Measurements from ENCODE around the gene OSM.

The OSM gene

GRCh38 chr22:30309951-30310741, 43.5 kb upstream of the OSM start:
- no peak overlapping the region for H3K4me3 ChIP-seq (replicated peaks; ENCODE audit: low read depth, low read length)
- TF ChIP-seq, protein P1, sequence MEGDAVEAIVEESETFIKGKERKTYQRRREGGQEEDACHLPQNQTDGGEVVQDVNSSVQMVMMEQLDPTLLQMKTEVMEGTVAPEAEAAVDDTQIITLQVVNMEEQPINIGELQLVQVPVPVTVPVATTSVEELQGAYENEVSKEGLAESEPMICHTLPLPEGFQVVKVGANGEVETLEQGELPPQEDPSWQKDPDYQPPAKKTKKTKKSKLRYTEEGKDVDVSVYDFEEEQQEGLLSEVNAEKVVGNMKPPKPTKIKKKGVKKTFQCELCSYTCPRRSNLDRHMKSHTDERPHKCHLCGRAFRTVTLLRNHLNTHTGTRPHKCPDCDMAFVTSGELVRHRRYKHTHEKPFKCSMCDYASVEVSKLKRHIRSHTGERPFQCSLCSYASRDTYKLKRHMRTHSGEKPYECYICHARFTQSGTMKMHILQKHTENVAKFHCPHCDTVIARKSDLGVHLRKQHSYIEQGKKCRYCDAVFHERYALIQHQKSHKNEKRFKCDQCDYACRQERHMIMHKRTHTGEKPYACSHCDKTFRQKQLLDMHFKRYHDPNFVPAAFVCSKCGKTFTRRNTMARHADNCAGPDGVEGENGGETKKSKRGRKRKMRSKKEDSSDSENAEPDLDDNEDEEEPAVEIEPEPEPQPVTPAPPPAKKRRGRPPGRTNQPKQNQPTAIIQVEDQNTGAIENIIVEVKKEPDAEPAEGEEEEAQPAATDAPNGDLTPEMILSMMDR (IDR thresholded peaks at IDR 0.05; ENCODE audit: low read depth, low read length, missing control alignments), result no peak
- no peak for DNase-seq (ENCODE audit: extremely low read depth, low read depth)

DNA sequence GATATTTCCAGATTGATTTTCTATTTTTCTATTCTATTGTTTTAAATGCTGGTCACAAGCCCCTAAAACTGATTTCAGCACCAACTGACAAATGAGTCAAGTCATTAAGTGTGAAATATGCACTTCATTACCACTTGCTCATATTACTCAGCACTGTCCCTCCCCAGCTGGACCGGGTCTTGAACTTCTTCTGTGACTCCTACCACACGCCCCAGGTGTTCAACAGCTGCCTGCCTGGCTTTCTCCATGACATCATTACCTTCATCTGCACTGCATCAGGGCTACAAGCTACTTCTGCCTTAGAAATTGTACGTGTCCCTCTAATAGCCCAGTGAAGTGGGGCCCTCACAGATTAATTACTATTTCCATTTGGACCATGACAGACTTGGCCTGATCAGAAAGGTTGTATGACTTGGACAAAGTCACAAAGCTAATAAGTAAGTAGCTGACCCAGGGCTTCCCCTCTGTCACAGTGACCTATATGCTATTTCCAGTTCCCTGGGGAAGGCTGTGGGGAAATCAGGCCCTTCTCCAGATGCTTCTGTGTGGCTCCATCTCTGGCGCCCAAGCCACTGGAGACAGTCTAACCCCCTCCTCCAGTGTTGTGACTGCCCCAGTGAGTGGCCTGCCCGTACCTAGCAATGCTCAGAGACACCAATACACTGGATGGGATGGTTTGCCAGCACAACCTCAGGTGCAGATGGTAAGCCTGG, 42.0 kb upstream of the OSM start:
- TF ChIP-seq, protein P1 (IDR thresholded peaks at IDR 0.05; ENCODE audit: low read depth, low read length, missing control alignments), result no peak
- H3K4me3 ChIP-seq (replicated peaks; ENCODE audit: low read depth, low read length), result no peak overlapping the region
- no peak for DNase-seq (ENCODE audit: extremely low read depth, low read depth)

DNA sequence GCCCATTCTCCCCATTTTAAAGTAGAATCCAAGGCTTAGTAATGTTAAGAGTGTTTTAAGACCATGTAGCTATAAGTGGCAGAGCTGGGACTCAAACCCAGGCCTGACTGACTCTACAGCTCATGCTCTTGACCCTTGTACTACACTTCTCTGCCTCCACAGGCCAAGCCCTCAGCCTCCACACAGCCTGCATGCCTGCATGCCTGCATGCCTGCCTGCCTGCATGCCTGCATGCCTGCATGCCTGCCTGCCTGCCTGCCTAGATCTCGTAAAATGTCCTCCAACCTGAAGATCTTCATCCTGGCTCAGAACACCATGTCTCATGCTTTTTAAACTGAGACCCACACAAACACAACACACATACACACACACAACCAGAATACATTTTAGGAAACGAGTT, 41.4 kb upstream of the OSM start:
- H3K4me3 ChIP-seq (replicated peaks; ENCODE audit: low read depth, low read length), result no peak overlapping the region
- TF ChIP-seq, protein P1 (IDR thresholded peaks at IDR 0.05; ENCODE audit: low read depth, low read length, missing control alignments), result no peak
- no peak for DNase-seq (ENCODE audit: extremely low read depth, low read depth)

GRCh38 chr22:30307041-30307574, 40.5 kb upstream of the OSM start:
- no peak for DNase-seq (ENCODE audit: extremely low read depth, low read depth)
- TF ChIP-seq, protein P1 (IDR thresholded peaks at IDR 0.05; ENCODE audit: low read depth, low read length, missing control alignments), result no peak
- H3K4me3 ChIP-seq (replicated peaks; ENCODE audit: low read depth, low read length), result no peak overlapping the region

DNA sequence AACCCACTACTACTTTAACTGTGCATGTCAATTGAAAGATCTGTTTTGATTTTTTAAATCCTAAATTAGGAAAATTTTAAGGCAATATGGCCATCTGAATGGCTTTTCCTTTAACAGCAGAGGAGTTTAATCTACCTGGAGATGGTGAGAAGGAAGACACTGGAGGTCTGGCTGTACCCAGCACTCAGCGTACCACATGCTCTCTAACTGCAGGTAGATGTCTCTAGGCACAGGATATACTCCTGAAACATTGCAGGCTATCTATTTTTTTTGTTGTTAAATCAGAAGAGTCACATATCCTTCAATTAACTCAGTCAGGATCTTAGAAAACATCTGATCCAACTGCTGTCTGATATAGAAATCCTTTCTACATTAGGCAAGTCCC, 40.0 kb upstream of the OSM start:
- H3K4me3 ChIP-seq (replicated peaks; ENCODE audit: low read depth, low read length), result no peak overlapping the region
- TF ChIP-seq, protein P1 (IDR thresholded peaks at IDR 0.05; ENCODE audit: low read depth, low read length, missing control alignments), result no peak
- DNase-seq (ENCODE audit: extremely low read depth, low read depth), result no peak

- TF ChIP-seq, protein P1 (IDR thresholded peaks at IDR 0.05; ENCODE audit: low read depth, low read length, missing control alignments), result no peak
- no peak for DNase-seq (ENCODE audit: extremely low read depth, low read depth)
- H3K4me3 ChIP-seq (replicated peaks; ENCODE audit: low read depth, low read length), result no peak overlapping the region
Observed at GRCh38 chr22:30305906-30306626, 39.4 kb upstream of the OSM start.

Measured in HFF-Myc (cell line).